SK-N-MC (cell line): ENCODE results near the gene PPP4R3A.

Experiments used
- EZH2 ChIP-seq: fragments of 200-600 bp; sonication (generic); IDR thresholded peaks from one replicate; pipeline ENCODE4 v1.6.1; 2017; ENCODE audit warnings: antibody characterized with exemption
- FOXP2 ChIP-seq: optimal IDR thresholded peaks from 2 replicates; pipeline ENCODE3; 2011; ENCODE audit warnings: mild to moderate bottlenecking, moderate library complexity; ENCODE audit not compliant: insufficient read depth; ENCODE audit errors: extremely low read length, control extremely low read depth
- POLR2AphosphoS5 ChIP-seq: IDR thresholded peaks from 2 replicates; pipeline ENCODE4 v1.6.1; 2012; ENCODE audit warnings: mild to moderate bottlenecking, low read depth, low read length, borderline replicate concordance

GRCh38 chr14:91501951-91502930 is 7.9 kb downstream of the PPP4R3A start:
- TF ChIP-seq POLR2AphosphoS5 (no peak), EZH2 (no peak), FOXP2 (no peak)
